ENCODE measurements around the gene MRPL2.

DNA sequence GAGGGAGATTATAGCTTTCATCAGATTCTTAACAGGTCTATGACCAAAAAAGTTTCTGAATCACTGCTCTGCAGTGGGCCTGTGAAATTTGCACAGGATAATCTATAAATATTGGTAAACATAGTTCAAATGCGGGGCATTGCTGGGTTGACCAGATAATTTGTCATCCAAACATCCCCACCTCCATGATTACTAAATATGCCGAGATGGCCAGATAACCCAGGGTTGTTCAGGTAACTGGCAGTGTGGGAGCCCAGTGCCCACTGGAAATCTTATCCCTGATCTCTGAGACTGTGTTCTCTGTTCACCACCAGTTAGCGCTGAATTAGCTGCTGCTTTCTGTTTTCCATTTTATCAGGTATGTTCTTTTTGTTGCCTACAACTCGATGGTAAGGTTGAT, 38.3 kb upstream of the MRPL2 start:
- TF ChIP-seq POLR2AphosphoS5 (IDR thresholded peaks at IDR 0.05): no peak
- TF ChIP-seq, protein P1, sequence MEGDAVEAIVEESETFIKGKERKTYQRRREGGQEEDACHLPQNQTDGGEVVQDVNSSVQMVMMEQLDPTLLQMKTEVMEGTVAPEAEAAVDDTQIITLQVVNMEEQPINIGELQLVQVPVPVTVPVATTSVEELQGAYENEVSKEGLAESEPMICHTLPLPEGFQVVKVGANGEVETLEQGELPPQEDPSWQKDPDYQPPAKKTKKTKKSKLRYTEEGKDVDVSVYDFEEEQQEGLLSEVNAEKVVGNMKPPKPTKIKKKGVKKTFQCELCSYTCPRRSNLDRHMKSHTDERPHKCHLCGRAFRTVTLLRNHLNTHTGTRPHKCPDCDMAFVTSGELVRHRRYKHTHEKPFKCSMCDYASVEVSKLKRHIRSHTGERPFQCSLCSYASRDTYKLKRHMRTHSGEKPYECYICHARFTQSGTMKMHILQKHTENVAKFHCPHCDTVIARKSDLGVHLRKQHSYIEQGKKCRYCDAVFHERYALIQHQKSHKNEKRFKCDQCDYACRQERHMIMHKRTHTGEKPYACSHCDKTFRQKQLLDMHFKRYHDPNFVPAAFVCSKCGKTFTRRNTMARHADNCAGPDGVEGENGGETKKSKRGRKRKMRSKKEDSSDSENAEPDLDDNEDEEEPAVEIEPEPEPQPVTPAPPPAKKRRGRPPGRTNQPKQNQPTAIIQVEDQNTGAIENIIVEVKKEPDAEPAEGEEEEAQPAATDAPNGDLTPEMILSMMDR (IDR thresholded peaks at IDR 0.05): no peak

Data from esophagus muscularis mucosa (tissue), 3 donors.